ENCODE measurements around the gene TMEM200A. TPM values are rescaled to one million over a fixed set of nuclear protein-coding genes. Genes with fewer than 3 reads are reported as not detected.

Gene TMEM200A
- total and polyA plus RNA-seq, 4 donors, result 0.79 to 7.9 (median 6.4) TPM

- Histone ChIP-seq H3K4me3 (no peak overlapping the region), H3K9ac (ENCODE audit: insufficient read depth in 1 of 2, low read length in 2 of 2) (no peak overlapping the region), H3K27ac (ENCODE audit: low read depth in 1 of 2, low read length in 1 of 2) (no peak overlapping the region), H3K4me1 (ENCODE audit: control insufficient read depth in 5 of 5, insufficient read depth in 5 of 5, low read length in 5 of 5) (no peaks in the 10 kb centered on the region), H3K9me3 (ENCODE audit: control insufficient read depth in 4 of 4, insufficient read depth in 3 of 4, low read length in 3 of 4) (no peaks in the 10 kb centered on the region), H3K36me3 (ENCODE audit: control insufficient read depth in 4 of 4, insufficient read depth in 4 of 4, low read length in 4 of 4) (no peaks in the 10 kb centered on the region), H3K27me3 (ENCODE audit: control insufficient read depth in 3 of 3, insufficient read depth in 3 of 3, low read length in 2 of 3) (no peaks in the 10 kb centered on the region)
- ATAC-seq (ENCODE audit: insufficient read depth, low FRiP score), result no peak
- no peak for DNase-seq
- no peak for TF ChIP-seq CTCF (IDR thresholded peaks at IDR 0.05; ENCODE audit: control extremely low read depth, extremely low read depth)
- 93% methylated on average over 5 of the region's 5 CpGs for WGBS, 2 donors
Measured at GRCh38 chr6:130395164-130395563, 29.3 kb downstream of the TMEM200A start.

GRCh38 chr6:130396722-130397121 lies 30.9 kb downstream of the TMEM200A start:
- DNase-seq (no peak), ATAC-seq (ENCODE audit: insufficient read depth, low FRiP score) (no peak)
- Histone ChIP-seq H3K9me3 (ENCODE audit: control insufficient read depth in 4 of 4, insufficient read depth in 3 of 4, low read length in 3 of 4) (no peaks in the 10 kb centered on the region), H3K4me1 (ENCODE audit: control insufficient read depth in 5 of 5, insufficient read depth in 5 of 5, low read length in 5 of 5) (no peaks in the 10 kb centered on the region), H3K36me3 (ENCODE audit: control insufficient read depth in 4 of 4, insufficient read depth in 4 of 4, low read length in 4 of 4) (no peaks in the 10 kb centered on the region), H3K9ac (ENCODE audit: insufficient read depth in 1 of 2, low read length in 2 of 2) (no peak overlapping the region), H3K4me3 (no peak overlapping the region), H3K27ac (ENCODE audit: low read depth in 1 of 2, low read length in 1 of 2) (no peak overlapping the region), H3K27me3 (ENCODE audit: control insufficient read depth in 3 of 3, insufficient read depth in 3 of 3, low read length in 2 of 3) (no peaks in the 10 kb centered on the region)
- TF ChIP-seq CTCF (IDR thresholded peaks at IDR 0.05; ENCODE audit: control extremely low read depth, extremely low read depth), result no peak
- 12 to 16% methylated on average over 2 of the region's 2 CpGs for WGBS, 2 donors

- H3K36me3 ChIP-seq (ENCODE audit: control insufficient read depth in 4 of 4, insufficient read depth in 4 of 4, low read length in 4 of 4), result no peaks in the 10 kb centered on the region
- ATAC-seq (ENCODE audit: insufficient read depth, low FRiP score) (no peak), DNase-seq (no peak)
- no peak overlapping the region for H3K27ac ChIP-seq (ENCODE audit: low read depth in 1 of 2, low read length in 1 of 2)
- no peak overlapping the region for H3K9ac ChIP-seq (ENCODE audit: insufficient read depth in 1 of 2, low read length in 2 of 2)
- H3K4me1 ChIP-seq (ENCODE audit: control insufficient read depth in 5 of 5, insufficient read depth in 5 of 5, low read length in 5 of 5), result no peaks in the 10 kb centered on the region
- no peaks in the 10 kb centered on the region for H3K27me3 ChIP-seq (ENCODE audit: control insufficient read depth in 3 of 3, insufficient read depth in 3 of 3, low read length in 2 of 3)
- TF ChIP-seq CTCF (IDR thresholded peaks at IDR 0.05; ENCODE audit: control extremely low read depth, extremely low read depth), result no peak
- H3K9me3 ChIP-seq (ENCODE audit: control insufficient read depth in 4 of 4, insufficient read depth in 3 of 4, low read length in 3 of 4), result no peaks in the 10 kb centered on the region
- H3K4me3 ChIP-seq, result no peak overlapping the region
- 72 to 88% methylated on average over 2 of the region's 2 CpGs for WGBS, 2 donors
Measured at GRCh38 chr6:130405549-130405948, 39.7 kb downstream of the TMEM200A start.

GRCh38 chr6:130407032-130407431 lies 41.2 kb downstream of the TMEM200A start:
- TF ChIP-seq CTCF (IDR thresholded peaks at IDR 0.05; ENCODE audit: control extremely low read depth, extremely low read depth), result no peak
- no peaks in the 10 kb centered on the region for H3K9me3 ChIP-seq (ENCODE audit: control insufficient read depth in 4 of 4, insufficient read depth in 3 of 4, low read length in 3 of 4)
- 80 to 82% methylated on average over 3 of the region's 3 CpGs for whole genome bisulfite sequencing, 2 donors
- H3K4me1 ChIP-seq (ENCODE audit: control insufficient read depth in 5 of 5, insufficient read depth in 5 of 5, low read length in 5 of 5), result no peaks in the 10 kb centered on the region
- DNase-seq (no peak), ATAC-seq (ENCODE audit: insufficient read depth, low FRiP score) (no peak)
- H3K4me3 ChIP-seq, result no peak overlapping the region
- no peak overlapping the region for H3K9ac ChIP-seq (ENCODE audit: insufficient read depth in 1 of 2, low read length in 2 of 2)
- H3K27me3 ChIP-seq (ENCODE audit: control insufficient read depth in 3 of 3, insufficient read depth in 3 of 3, low read length in 2 of 3), result no peaks in the 10 kb centered on the region
- no peaks in the 10 kb centered on the region for H3K36me3 ChIP-seq (ENCODE audit: control insufficient read depth in 4 of 4, insufficient read depth in 4 of 4, low read length in 4 of 4)
- H3K27ac ChIP-seq (ENCODE audit: low read depth in 1 of 2, low read length in 1 of 2), result no peak overlapping the region
